ENCODE results near the gene TSSK6. TPM values are rescaled to one million over a fixed set of nuclear protein-coding genes. Genes with fewer than 3 reads are reported as not detected.

TSSK6 gene
- total RNA-seq, 1 experiment from 2014 or later = 3.1 TPM

GRCh38 chr19:19500975-19501644 is 14.2 kb downstream of the TSSK6 start:
- H3K36me3 Mint-ChIP-seq (ENCODE audit: insufficient read depth, unreplicated experiment) = peaks cover 32% of the 10 kb centered on the region
- CTCF ChIA-PET = interaction anchor here (0.7 kb wide), 1 partner anchor 12 kb away, joined by 3 read pairs; no protein-coding TSS in a partner anchor
- BruUV-seq (replicated peaks) = no TSS peak
- no peak overlapping the region for H3K27ac Mint-ChIP-seq (ENCODE audit: unreplicated experiment)
- intact Hi-C loops (cut with micrococcal nuclease; ENCODE audit: unreplicated experiment) = no loop called here
- TF ChIP-seq CTCF (IDR thresholded peaks at IDR 0.05; ENCODE audit: unreplicated experiment) = no peak
- no peak for DNase-seq
- H3K4me3 Mint-ChIP-seq (ENCODE audit: low read depth, unreplicated experiment) = no peak overlapping the region
- no peaks in the 10 kb centered on the region for H3K27me3 Mint-ChIP-seq (ENCODE audit: unreplicated experiment)
- no peaks in the 10 kb centered on the region for H3K9me3 Mint-ChIP-seq (ENCODE audit: low read depth, unreplicated experiment)
- no peaks in the 10 kb centered on the region for H3K4me1 Mint-ChIP-seq (ENCODE audit: low read depth, unreplicated experiment)

- CTCF ChIA-PET = no interaction called here
- no peak overlapping the region for H3K4me3 Mint-ChIP-seq (ENCODE audit: low read depth, unreplicated experiment)
- peaks cover 49% of the 10 kb centered on the region for H3K36me3 Mint-ChIP-seq (ENCODE audit: insufficient read depth, unreplicated experiment)
- no peaks in the 10 kb centered on the region for H3K27me3 Mint-ChIP-seq (ENCODE audit: unreplicated experiment)
- no peak for TF ChIP-seq CTCF (IDR thresholded peaks at IDR 0.05; ENCODE audit: unreplicated experiment)
- no TSS peak for BruUV-seq (replicated peaks)
- H3K4me1 Mint-ChIP-seq (ENCODE audit: low read depth, unreplicated experiment) = no peaks in the 10 kb centered on the region
- H3K9me3 Mint-ChIP-seq (ENCODE audit: low read depth, unreplicated experiment) = no peaks in the 10 kb centered on the region
- no peak overlapping the region for H3K27ac Mint-ChIP-seq (ENCODE audit: unreplicated experiment)
- no peak for DNase-seq
- intact Hi-C loops (cut with micrococcal nuclease; ENCODE audit: unreplicated experiment) = no loop called here
These were observed 15.9 kb downstream of the TSSK6 start for GRCh38 chr19:19499272-19499995.

- no peak for TF ChIP-seq CTCF (IDR thresholded peaks at IDR 0.05; ENCODE audit: unreplicated experiment)
- Mint-ChIP-seq H3K27me3 (ENCODE audit: unreplicated experiment) (no peaks in the 10 kb centered on the region), H3K36me3 (ENCODE audit: insufficient read depth, unreplicated experiment) (peaks cover 49% of the 10 kb centered on the region), H3K4me1 (ENCODE audit: low read depth, unreplicated experiment) (no peaks in the 10 kb centered on the region), H3K27ac (ENCODE audit: unreplicated experiment) (no peak overlapping the region), H3K4me3 (ENCODE audit: low read depth, unreplicated experiment) (no peak overlapping the region), H3K9me3 (ENCODE audit: low read depth, unreplicated experiment) (no peaks in the 10 kb centered on the region)
- DNase-seq = no peak
- BruUV-seq (replicated peaks) = no TSS peak
- CTCF ChIA-PET = no interaction called here
- intact Hi-C loops (cut with micrococcal nuclease; ENCODE audit: unreplicated experiment) = no loop called here
These were observed 16.9 kb downstream of the TSSK6 start for GRCh38 chr19:19498255-19498991.

GRCh38 chr19:19495614-19496603 is 19.4 kb downstream of the TSSK6 start:
- H3K9me3 Mint-ChIP-seq (ENCODE audit: low read depth, unreplicated experiment) = no peaks in the 10 kb centered on the region
- no peak overlapping the region for H3K4me3 Mint-ChIP-seq (ENCODE audit: low read depth, unreplicated experiment)
- H3K36me3 Mint-ChIP-seq (ENCODE audit: insufficient read depth, unreplicated experiment) = peaks cover 40% of the 10 kb centered on the region
- CTCF ChIA-PET = interaction anchor here (0.7 kb wide), 1 partner anchor 15 kb away, joined by 4 read pairs; no protein-coding TSS in a partner anchor
- no peak for TF ChIP-seq CTCF (IDR thresholded peaks at IDR 0.05; ENCODE audit: unreplicated experiment)
- no peak overlapping the region for H3K27ac Mint-ChIP-seq (ENCODE audit: unreplicated experiment)
- DNase-seq = no peak
- intact Hi-C loops (cut with micrococcal nuclease; ENCODE audit: unreplicated experiment) = no loop called here
- no peaks in the 10 kb centered on the region for H3K27me3 Mint-ChIP-seq (ENCODE audit: unreplicated experiment)
- BruUV-seq (replicated peaks) = no TSS peak
- H3K4me1 Mint-ChIP-seq (ENCODE audit: low read depth, unreplicated experiment) = no peaks in the 10 kb centered on the region
